IMR-90 (cell line): ENCODE measurements around the gene CNNM1. TPM values are rescaled to one million over a fixed set of nuclear protein-coding genes. Genes with fewer than 3 reads are reported as not detected.

Experiments
- ATAC-seq: fragments of 200-7000 bp; cut with Tn5 transposase; 2 replicates; pipeline ENCODE4 v1.9.1; 2020; ENCODE audit warnings: low read depth, mild to moderate bottlenecking, moderate library complexity
- BruUV-seq: library from RNA; stranded (reverse); fragments of 400-500 nt; replicated peaks from 2 replicates; lab custom pipeline; 2021; lab: Mats Ljungman, UMichigan
- CTCF ChIA-PET: fragments of 300-600 bp; formaldehyde crosslinking; extraction: SDS; loops from one replicate; lab custom pipeline; 2021; ENCODE audit warnings: antibody characterized with exemption; lab: Yijun Ruan, JAX
- POLR2A ChIA-PET: fragments of 300-600 bp; sonication (Branson Sonifier 250); formaldehyde crosslinking; loops from one replicate; lab custom pipeline; 2022; ENCODE audit warnings: antibody characterized with exemption; ENCODE audit not compliant: unreplicated experiment; lab: Charles Lee
- DNase-seq: peaks from one replicate; pipeline ENCODE4 v3.0.0; 2013
- H2AFZ ChIP-seq: replicated peaks from 2 replicates; pipeline ENCODE3; 2013; ENCODE audit warnings: low read length, mild to moderate bottlenecking; ENCODE audit not compliant: poor library complexity
- H2AK5ac ChIP-seq: 2 replicates; pipeline ENCODE4 v1.6.1; 2013; ENCODE audit warnings: low read depth, low read length, inconsistent platforms
- H2AK9ac ChIP-seq: replicated peaks from 2 replicates; pipeline ENCODE3; 2013; ENCODE audit warnings: mild to moderate bottlenecking, low read depth, low read length, moderate library complexity; ENCODE audit not compliant: poor library complexity
- H2BK120ac ChIP-seq: 2 replicates; pipeline ENCODE4 v1.6.1; 2013; ENCODE audit warnings: low read depth, low read length, inconsistent platforms
- H2BK15ac ChIP-seq: 3 replicates; pipeline ENCODE4 v1.6.1; 2013; ENCODE audit warnings: low read depth, low read length, inconsistent platforms
- H2BK20ac ChIP-seq: 2 replicates; pipeline ENCODE4 v1.6.1; 2013; ENCODE audit warnings: low read depth, mild to moderate bottlenecking, inconsistent platforms, low read length, moderate library complexity
- H2BK5ac ChIP-seq: 2 replicates; pipeline ENCODE4 v1.6.1; 2013; ENCODE audit warnings: mild to moderate bottlenecking, low read depth, low read length, inconsistent platforms; ENCODE audit not compliant: poor library complexity, severe bottlenecking
- H3K14ac ChIP-seq: replicated peaks from 2 replicates; pipeline ENCODE4 v1.6.1; 2013; ENCODE audit warnings: low read depth, low read length, inconsistent platforms
- H3K18ac ChIP-seq: 2 replicates; pipeline ENCODE4 v1.6.1; 2013; ENCODE audit warnings: low read depth, low read length, control low read depth
- H3K23ac ChIP-seq: 2 replicates; pipeline ENCODE4 v1.6.1; 2013; ENCODE audit warnings: low read depth, low read length, inconsistent platforms
- H3K27ac ChIP-seq: 2 replicates; pipeline ENCODE4 v1.5.1; 2013; ENCODE audit warnings: mild to moderate bottlenecking, control low read depth, low read length; ENCODE audit not compliant: insufficient read depth
- H3K27me3 ChIP-seq: 2 replicates; pipeline ENCODE4 v1.6.1; 2013; ENCODE audit warnings: low read length; ENCODE audit not compliant: control insufficient read depth, insufficient read depth
- H3K36me3 ChIP-seq: 2 replicates; pipeline ENCODE4 v1.6.1; 2013; ENCODE audit warnings: low read length, mixed read lengths; ENCODE audit not compliant: control insufficient read depth, insufficient read depth
- H3K4ac ChIP-seq: 2 replicates; pipeline ENCODE4 v1.6.1; 2013; ENCODE audit warnings: low read depth, low read length, inconsistent platforms
- H3K4me1 ChIP-seq: 2 replicates; pipeline ENCODE4 v1.6.1; 2013; ENCODE audit warnings: low read length, mixed read lengths; ENCODE audit not compliant: control insufficient read depth, insufficient read depth
- H3K4me2 ChIP-seq: 2 replicates; pipeline ENCODE4 v1.6.1; 2013; ENCODE audit warnings: low read depth, mild to moderate bottlenecking, control low read depth, low read length, moderate library complexity
- H3K4me3 ChIP-seq: 2 replicates; pipeline ENCODE4 v1.5.1; 2013; ENCODE audit warnings: low read depth, mild to moderate bottlenecking, control low read depth, low read length, moderate library complexity; ENCODE audit not compliant: insufficient read depth
- H3K56ac ChIP-seq: 2 replicates; pipeline ENCODE4 v1.6.1; 2013; ENCODE audit warnings: low read length, inconsistent platforms; ENCODE audit not compliant: insufficient read depth; ENCODE audit errors: extremely low read depth
- H3K79me1 ChIP-seq, 2 experiments: 2 replicates each; pipeline ENCODE4 v1.6.1; 2013; ENCODE audit warnings: low read length in 2 of 2, inconsistent platforms in 1 of 2, low read depth in 1 of 2
- H3K9ac ChIP-seq: 2 replicates; pipeline ENCODE4 v1.6.1; 2013; ENCODE audit warnings: low read depth, low read length, control low read depth
- H3K9me1 ChIP-seq: 2 replicates; pipeline ENCODE4 v1.6.1; 2013; ENCODE audit warnings: low read length, inconsistent platforms; ENCODE audit not compliant: insufficient read depth
- H3K9me3 ChIP-seq: 2 replicates; pipeline ENCODE4 v1.6.1; 2013; ENCODE audit warnings: low read length; ENCODE audit not compliant: control insufficient read depth, insufficient read depth
- H4K20me1 ChIP-seq: 2 replicates; pipeline ENCODE4 v1.6.1; 2013; ENCODE audit warnings: low read length, inconsistent platforms; ENCODE audit not compliant: insufficient read depth
- H4K5ac ChIP-seq: 2 replicates; pipeline ENCODE4 v1.6.1; 2013; ENCODE audit warnings: mild to moderate bottlenecking, low read depth, low read length, control low read depth
- H4K8ac ChIP-seq, 2 experiments: 2 replicates each; pipeline ENCODE4 v1.6.1; 2013; ENCODE audit warnings: low read depth in 2 of 2, low read length in 2 of 2, control low read depth in 1 of 2, inconsistent platforms in 1 of 2
- H4K91ac ChIP-seq: 2 replicates; pipeline ENCODE4 v1.6.1; 2013; ENCODE audit warnings: low read depth, low read length, inconsistent platforms; ENCODE audit not compliant: insufficient read depth
- CHD1 ChIP-seq: IDR thresholded peaks from 2 replicates; pipeline ENCODE4 v1.6.1; 2012; ENCODE audit warnings: low read depth, low read length, improper control_type of control experiment
- ELK1 ChIP-seq: fragments of 150-350 bp; IDR thresholded peaks from 2 replicates; pipeline ENCODE4 v1.6.1; 2016; ENCODE audit warnings: low read depth, mild to moderate bottlenecking, low read length, moderate library complexity, borderline replicate concordance
- FOS ChIP-seq: fragments of 150-350 bp; IDR thresholded peaks from 2 replicates; pipeline ENCODE4 v1.6.1; 2016; ENCODE audit warnings: low read depth, low read length
- MAFK ChIP-seq: IDR thresholded peaks from 2 replicates; pipeline ENCODE4 v1.6.1; 2012; ENCODE audit warnings: low read depth, low read length, improper control_type of control experiment
- MAZ ChIP-seq: IDR thresholded peaks from 2 replicates; pipeline ENCODE4 v1.6.1; 2012; ENCODE audit warnings: low read depth, mild to moderate bottlenecking, low read length, improper control_type of control experiment, moderate library complexity, borderline replicate concordance
- NFE2L2 ChIP-seq: fragments of 150-350 bp; IDR thresholded peaks from 2 replicates; pipeline ENCODE4 v1.6.1; 2016; ENCODE audit warnings: low read depth, mild to moderate bottlenecking, low read length
- POLR2A ChIP-seq: IDR thresholded peaks from 2 replicates; pipeline ENCODE4 v1.6.1; 2012; ENCODE audit warnings: mild to moderate bottlenecking, low read depth, low read length
- RAD21 ChIP-seq: IDR thresholded peaks from 2 replicates; pipeline ENCODE4 v1.6.1; 2012; ENCODE audit warnings: low read length, improper control_type of control experiment
- RCOR1 ChIP-seq: IDR thresholded peaks from 2 replicates; pipeline ENCODE4 v1.6.1; 2012; ENCODE audit warnings: mild to moderate bottlenecking, low read length, improper control_type of control experiment; ENCODE audit not compliant: insufficient replicate concordance
- RFX5 ChIP-seq: IDR thresholded peaks from 2 replicates; pipeline ENCODE4 v1.8.0; 2012; ENCODE audit warnings: low read depth, mild to moderate bottlenecking, low read length, moderate library complexity
- WGBS, 2 experiments: methylation state at CpG; one replicate each; pipeline versions ENCODE4 v1.1.5 to v1.1.7; 2013; ENCODE audit warnings: missing lambda C conversion rate in 2 of 2; ENCODE audit not compliant: insufficient read length in 1 of 2; ENCODE audit errors: extremely low coverage in 2 of 2; 5-methylcytosine and 5-hydroxymethylcytosine counted together
- dilution Hi-C: fragments of 300-500 bp; cut with HindIII; formaldehyde crosslinking; loops from one replicate; pipeline ENCODE4 v1.14.3; 2018; ENCODE audit warnings: low sequenced_read_pairs; ENCODE audit not compliant: unreplicated experiment
- in situ Hi-C: fragments of 300-500 bp; cut with MboI; formaldehyde crosslinking; loops from 3 replicates; pipeline ENCODE4 v1.14.3; 2019; ENCODE audit warnings: low sequenced_read_pairs, inconsistent platforms, mixed read lengths
- intact Hi-C: fragments of 100-400 bp; cut with micrococcal nuclease; formaldehyde crosslinking; loops from 2 replicates; pipeline ENCODE4 v1.10.0; 2022
- polyA plus RNA-seq, 3 experiments: library from polyadenylated mRNA; depleted of rRNA; stranded (reverse); fragments of >200 nt; gene quantifications; 2 replicates each; pipeline ENCODE4 v1.2.3, GENCODE V29; 2012; ENCODE audit warnings: low replicate concordance in 1 of 3
- total RNA-seq: library from RNA; depleted of rRNA; stranded (reverse); fragments of >200 nt; gene quantifications from 2 replicates; pipeline ENCODE4 v1.2.3, GENCODE V29; 2012
- TF ChIP-seq, protein P1 (sequence below): conservative IDR thresholded peaks from 2 replicates; pipeline ENCODE4 v1.5.1; 2012; ENCODE audit warnings: mild to moderate bottlenecking, low read depth, low read length, improper control_type of control experiment

The CNNM1 gene
- total and polyA plus RNA-seq, 2 of the 4 experiments (the other 2 are of a cell fraction) = 0.18 to 0.39 TPM

DNA sequence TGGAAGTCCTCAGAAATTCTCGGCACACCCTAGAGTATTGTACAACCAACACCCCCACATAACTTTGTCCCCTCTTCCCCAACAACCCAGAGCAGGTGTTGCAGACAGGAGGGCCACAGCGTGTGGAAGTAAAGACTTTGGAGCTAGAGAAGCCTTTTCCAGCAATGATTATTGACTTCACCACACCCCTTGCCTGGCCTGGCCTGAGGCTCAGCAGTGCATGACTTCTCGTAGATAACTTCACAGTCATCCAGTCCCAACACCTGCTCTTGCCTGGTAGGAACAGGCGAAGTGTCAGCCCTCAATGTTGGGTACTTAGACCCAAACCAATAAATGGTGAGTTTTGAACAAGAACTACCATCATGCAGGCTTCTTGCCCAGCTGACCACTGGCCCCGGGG, 64.5 kb downstream of the CNNM1 start:
- no peak overlapping the region; the same call in 2 of the 3 replicates for H2BK15ac ChIP-seq
- 100% methylated on average over 1 of the region's 5 CpGs; no CpG with 5 or more reads in 1 of the 2 experiments for WGBS, 2 experiments
- no peaks in the 10 kb centered on the region; the same call in 1 of the 2 replicates for H3K27me3 ChIP-seq
- H4K91ac ChIP-seq = peak overlapping the region; percentile 27
- no peaks in the 10 kb centered on the region; the same call in 1 of the 2 replicates for H4K20me1 ChIP-seq
- ATAC-seq (no peak), DNase-seq (no peak)
- H2BK120ac ChIP-seq = peak overlapping the region; percentile 24
- TF ChIP-seq MAFK (no peak), FOS (no peak), NFE2L2 (no peak), ELK1 (no peak), POLR2A (no peak), RAD21 (no peak), RCOR1 (no peak), MAZ (no peak), CHD1 (no peak), RFX5 (no peak)
- TF ChIP-seq, protein P1, sequence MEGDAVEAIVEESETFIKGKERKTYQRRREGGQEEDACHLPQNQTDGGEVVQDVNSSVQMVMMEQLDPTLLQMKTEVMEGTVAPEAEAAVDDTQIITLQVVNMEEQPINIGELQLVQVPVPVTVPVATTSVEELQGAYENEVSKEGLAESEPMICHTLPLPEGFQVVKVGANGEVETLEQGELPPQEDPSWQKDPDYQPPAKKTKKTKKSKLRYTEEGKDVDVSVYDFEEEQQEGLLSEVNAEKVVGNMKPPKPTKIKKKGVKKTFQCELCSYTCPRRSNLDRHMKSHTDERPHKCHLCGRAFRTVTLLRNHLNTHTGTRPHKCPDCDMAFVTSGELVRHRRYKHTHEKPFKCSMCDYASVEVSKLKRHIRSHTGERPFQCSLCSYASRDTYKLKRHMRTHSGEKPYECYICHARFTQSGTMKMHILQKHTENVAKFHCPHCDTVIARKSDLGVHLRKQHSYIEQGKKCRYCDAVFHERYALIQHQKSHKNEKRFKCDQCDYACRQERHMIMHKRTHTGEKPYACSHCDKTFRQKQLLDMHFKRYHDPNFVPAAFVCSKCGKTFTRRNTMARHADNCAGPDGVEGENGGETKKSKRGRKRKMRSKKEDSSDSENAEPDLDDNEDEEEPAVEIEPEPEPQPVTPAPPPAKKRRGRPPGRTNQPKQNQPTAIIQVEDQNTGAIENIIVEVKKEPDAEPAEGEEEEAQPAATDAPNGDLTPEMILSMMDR = no peak
- intact Hi-C loops (loop anchor here (5.0 kb wide), 2 partner anchors 154 to 926 kb away; no protein-coding TSS in a partner anchor), dilution Hi-C loops (no loop called here), in situ Hi-C loops (loop anchor here (5.0 kb wide), 1 partner anchor 219 kb away; no protein-coding TSS in a partner anchor)
- 0 out of 2 replicates have a peak overlapping the region, but pooled peaks have one; percentile 35 for H3K14ac ChIP-seq
- peak overlapping the region; percentile 28; the same call in 1 of the 2 replicates for H2BK20ac ChIP-seq
- no TSS peak for BruUV-seq
- H2AK9ac ChIP-seq = no peak overlapping the region
- H3K4me3 ChIP-seq = no peak overlapping the region
- H3K9me1 ChIP-seq = peaks cover 21% of the 10 kb centered on the region
- no peak overlapping the region for H3K56ac ChIP-seq
- no peak overlapping the region for H3K27ac ChIP-seq
- no peaks in the 10 kb centered on the region for H3K9me3 ChIP-seq
- peaks cover 12% of the 10 kb centered on the region for H3K4me1 ChIP-seq
- no peak overlapping the region for H3K9ac ChIP-seq
- H3K23ac ChIP-seq = no peak overlapping the region
- H3K4ac ChIP-seq = peak overlapping the region; percentile 57
- H3K18ac ChIP-seq = no peak overlapping the region
- H4K8ac ChIP-seq = no peak overlapping the region
- no peak overlapping the region for H4K5ac ChIP-seq
- H3K4me2 ChIP-seq = no peak overlapping the region
- no peaks in the 10 kb centered on the region for H3K79me1 ChIP-seq
- no peak overlapping the region for H2BK5ac ChIP-seq
- H3K36me3 ChIP-seq = peaks cover 3% of the 10 kb centered on the region
- CTCF ChIA-PET = interaction anchor here (0.9 to 1.2 kb wide), 2 partner anchors 11 to 218 kb away, joined by 3 read pairs; no protein-coding TSS in a partner anchor
- POLR2A ChIA-PET = no interaction called here
- peak overlapping the region; percentile 68 for H2AK5ac ChIP-seq
- no peak overlapping the region for H2AFZ ChIP-seq
